ENCODE results near the gene AFG1L.
"Not testable (repeated sequence)": the region's sequence is repeated elsewhere in the genome, so short reads cannot be mapped to it uniquely, and the experiment has no call there.

The AFG1L gene

DNA sequence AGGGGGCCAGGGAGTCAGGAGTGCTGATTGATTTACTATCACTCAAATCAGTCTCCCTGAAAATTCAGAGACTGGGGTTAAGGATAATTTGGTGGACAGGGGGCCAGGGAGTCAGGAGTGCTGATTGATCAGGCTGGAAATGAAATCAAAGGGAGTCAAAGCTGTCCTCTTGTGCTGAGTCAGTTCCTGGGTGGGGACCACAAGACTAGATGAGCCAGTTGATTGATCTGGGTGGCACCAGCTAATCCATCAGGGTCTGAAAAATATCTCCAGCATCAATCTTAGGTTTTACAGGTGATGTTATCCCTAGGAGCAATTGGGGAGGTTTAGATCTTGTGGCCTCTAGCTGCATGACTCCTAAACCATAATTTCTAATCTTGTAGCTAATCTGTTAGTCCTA lies 6.1 kb upstream of the AFG1L start:
- no peak for DNase-seq (ENCODE audit: low read depth, low spot score)

DNA sequence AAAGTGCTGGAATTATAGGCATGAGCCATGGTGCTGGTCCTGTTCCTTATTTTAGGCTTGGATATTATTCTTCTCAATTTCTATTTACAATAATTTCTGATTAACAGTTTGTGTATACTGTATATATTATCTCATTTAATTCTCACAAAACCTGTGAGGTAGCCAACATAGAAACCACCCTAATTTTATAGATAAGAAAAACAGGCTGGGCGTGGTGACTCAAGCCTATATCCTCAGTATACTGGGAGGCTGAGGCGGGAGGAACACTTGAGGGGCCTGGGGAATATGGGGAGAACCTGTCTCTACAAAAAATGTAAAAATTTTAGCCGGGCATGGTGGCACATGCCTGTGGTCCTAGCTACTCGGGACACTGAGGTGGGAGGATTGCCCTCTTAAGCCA lies 3.8 kb upstream of the AFG1L start:
- DNase-seq (ENCODE audit: low read depth, low spot score): no peak

DNA sequence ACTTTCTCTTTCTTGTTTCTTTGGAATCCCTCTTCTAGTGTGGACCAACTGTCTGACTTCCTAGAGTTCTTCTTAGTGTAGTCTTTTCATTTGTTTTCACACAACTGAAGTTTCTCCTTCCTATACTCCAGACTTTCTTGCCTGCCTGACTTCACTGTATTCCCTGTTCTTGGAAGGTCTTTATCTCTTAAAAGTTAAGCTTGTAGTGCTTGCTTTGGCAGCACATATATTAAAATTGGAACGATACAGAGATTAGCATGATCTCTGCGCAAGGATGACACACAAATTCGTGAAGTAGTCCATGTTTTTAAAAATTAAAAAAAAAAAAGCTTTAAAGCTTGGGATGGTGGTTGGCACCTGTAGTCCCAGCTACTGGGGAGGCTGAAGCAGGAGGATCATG lies 2.3 kb upstream of the AFG1L start:
- not testable (repeated sequence) for DNase-seq (ENCODE audit: low read depth, low spot score)

DNA sequence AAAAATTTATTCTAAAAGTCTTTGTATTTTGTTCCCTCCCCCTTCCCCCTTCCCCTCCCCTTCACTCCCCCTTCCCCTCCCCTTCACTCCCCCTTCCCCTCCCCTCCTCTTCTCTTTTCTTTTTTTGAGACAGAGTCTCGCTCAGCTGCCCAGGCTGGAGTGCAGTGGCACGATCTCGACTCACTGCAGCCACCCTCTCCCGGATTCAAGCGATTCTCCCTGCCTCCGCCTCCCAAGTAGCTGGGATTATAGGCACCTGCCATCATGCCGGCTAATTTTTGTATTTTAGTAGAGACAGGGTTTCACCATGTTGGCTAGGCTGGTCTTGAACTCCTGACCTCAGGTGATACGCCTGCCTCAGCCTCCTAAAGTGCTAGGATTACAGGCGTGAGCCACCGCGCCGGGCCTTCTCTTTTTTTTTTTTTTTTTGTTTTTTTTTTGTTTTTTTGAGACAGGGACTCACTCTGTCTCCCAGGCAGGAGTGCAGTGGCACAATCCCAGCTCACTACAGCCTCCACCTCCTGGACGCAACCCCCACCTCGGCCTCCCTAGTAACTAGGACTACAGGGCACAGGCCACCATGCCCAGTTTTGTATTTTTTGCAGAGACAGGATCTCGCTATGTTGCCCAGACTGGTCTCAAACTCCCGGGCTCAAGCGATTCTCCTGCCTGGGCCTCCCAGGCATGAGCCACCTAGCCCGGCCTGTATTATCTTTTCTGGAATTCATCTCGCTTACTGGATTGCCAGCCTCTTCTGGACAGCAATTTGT lies 1.1 kb upstream of the AFG1L start:
- DNase-seq (ENCODE audit: low read depth, low spot score): no peak

DNA sequence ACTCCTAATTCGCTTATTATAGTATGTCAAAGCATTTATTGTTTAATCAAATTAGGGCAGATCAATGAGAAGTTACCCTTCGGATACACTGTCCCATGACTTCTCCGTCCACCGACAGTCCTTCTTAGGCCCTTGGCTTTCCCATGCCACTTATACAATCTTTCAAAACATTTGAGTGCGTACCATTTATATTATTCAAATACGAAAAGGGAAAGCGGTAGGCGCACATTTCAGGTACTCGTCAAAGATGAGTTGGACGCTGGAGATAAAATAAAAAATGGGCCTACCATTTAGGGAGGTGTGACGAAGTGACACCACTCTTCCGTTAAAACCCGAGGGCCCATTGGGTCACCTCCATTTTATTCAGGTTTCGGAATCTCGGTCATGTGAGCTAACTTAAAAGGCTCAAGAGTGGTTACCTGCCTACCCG lies 542 bp upstream of the AFG1L start:
- no peak for DNase-seq (ENCODE audit: low read depth, low spot score)

DNA sequence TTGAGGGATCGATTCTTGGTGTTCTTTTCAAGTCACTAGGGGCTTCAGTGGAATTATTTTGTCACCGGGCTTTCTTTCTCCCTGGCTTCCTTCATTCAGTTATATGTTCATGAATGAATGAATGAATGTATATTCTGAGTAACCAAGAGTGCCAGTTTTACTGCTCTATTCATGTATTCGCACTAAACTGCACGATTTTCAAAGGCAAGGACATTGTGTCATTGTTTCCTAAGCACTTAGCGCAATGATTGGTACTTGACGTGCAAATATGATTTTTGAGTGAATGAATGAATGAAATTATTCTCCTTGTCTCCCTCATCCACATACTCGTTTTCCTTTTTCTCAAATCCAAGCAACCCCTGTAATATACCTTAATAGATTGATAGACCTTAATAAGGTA lies 822 bp downstream of the AFG1L start:
- DNase-seq (ENCODE audit: low read depth, low spot score): no peak

DNA sequence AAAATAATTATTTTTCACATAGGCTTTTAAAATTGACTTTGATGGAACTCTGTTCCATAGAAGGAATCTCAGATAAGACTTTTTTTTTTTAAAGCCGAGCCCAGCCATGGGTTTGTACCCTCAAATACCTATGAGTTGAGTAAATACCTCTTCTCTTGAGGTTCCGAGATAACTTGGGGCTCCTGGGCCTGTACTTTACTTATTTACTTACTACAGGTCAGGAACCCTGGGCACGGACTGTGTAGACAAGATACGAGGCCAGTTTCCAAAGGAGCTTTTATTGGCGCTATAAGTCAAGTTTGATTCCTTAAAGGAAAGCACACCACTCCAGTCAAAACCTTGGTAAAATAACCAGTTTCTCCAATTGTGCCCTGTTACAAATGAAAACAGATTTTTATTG lies 7.5 kb downstream of the AFG1L start:
- no peak for DNase-seq (ENCODE audit: low read depth, low spot score)

DNA sequence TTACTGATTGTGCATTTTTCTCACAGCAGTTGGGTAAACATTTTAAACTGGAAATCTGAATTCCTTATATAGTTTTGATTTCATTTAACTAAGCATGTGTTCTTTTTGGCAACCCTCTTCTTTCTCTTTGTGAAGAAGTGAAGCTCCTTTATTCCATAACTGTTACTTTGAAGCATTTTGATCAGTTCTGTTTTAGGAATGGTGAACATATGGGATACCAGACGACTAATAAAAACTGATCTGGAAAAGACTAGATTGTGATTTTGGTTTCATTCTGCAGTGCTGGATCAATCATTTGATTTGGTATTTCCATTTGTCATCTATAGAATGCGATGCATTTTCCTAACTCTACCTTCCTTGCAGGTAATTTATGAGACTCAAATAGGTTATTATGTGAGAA lies 9.8 kb downstream of the AFG1L start:
- no peak for DNase-seq (ENCODE audit: low read depth, low spot score)

DNA sequence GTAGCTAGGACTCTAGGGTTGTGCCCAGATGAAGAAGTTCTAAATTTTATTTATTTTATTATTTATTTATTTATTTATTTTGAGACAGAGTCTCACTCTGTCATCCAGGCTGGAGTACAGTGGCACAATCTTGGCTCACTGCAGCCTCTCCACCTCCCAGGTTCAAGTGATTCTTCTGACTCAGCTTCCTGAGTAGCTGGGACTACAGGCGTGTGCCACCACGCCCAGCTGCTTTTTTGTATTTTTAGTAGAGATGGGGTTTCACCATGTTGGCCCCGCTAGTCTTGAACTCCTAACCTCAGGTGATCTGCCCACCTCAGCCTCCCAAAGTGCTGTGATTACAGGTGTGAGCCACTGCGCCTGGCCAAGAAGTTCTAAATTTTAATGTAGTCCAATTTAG lies 13.8 kb downstream of the AFG1L start:
- DNase-seq (ENCODE audit: low read depth, low spot score): not testable (repeated sequence)

DNA sequence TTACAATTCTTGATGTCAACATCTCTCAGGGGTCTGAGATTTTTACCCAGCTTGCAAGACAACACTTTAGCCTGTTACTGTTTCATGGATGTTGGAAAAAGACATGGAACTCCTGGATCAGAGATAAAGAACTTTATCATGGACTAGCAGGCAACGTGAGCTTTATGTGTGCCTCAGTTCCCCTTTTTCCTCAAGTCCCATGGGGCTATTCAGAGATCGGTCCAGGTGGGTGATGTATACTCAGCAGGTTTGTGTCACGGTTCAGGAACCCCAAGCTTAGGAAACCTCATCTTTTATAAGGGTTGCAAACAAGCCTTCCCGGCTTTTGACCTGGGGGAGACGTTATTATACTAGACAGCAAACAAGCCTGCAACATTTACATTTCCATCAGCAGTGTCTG lies 15.0 kb downstream of the AFG1L start:
- no peak for DNase-seq (ENCODE audit: low read depth, low spot score)

DNA sequence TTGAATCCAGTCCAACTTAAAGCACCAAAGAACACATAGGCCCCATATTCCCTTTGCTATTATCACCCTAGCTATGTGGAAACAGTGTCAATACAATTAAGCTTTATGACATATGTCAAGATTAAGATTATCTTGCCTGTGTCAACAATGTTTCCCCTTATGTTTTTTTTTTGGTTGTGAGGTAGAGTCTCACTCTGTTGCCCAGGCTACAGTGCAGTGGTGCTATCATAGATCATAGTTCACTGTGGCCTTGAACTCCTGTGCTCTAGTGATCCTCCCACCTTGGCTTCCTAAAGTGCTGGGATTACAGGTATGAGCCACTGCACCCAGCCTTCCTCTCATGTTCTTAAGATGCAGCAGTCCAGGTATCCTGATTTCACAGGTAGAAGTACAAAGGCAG lies 17.8 kb downstream of the AFG1L start:
- DNase-seq (ENCODE audit: low read depth, low spot score): no peak

DNA sequence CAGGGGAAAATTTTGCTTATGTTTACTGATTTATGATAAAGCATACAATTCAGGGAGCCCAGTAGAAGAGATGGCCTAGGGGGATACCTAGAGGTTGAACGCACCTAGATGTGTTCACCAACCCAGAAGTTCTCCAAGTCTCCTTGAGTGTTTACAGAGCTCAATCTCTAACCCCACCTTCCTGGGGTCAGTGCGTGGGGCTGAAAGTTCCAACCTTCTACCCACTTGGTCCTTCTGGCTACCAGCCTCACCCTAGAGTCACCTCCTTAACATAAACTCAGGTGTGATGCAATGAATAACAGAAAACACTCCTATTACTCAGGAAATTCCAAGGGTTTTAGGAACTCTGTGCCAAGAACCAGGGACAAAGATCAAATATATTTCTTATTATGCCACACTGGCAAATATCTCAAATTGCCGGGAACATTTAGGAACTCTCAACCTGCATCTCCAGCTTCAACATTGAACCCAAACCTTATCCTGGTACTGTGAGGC lies 26.4 kb downstream of the AFG1L start:
- no peak for DNase-seq (ENCODE audit: low read depth, low spot score)

DNA sequence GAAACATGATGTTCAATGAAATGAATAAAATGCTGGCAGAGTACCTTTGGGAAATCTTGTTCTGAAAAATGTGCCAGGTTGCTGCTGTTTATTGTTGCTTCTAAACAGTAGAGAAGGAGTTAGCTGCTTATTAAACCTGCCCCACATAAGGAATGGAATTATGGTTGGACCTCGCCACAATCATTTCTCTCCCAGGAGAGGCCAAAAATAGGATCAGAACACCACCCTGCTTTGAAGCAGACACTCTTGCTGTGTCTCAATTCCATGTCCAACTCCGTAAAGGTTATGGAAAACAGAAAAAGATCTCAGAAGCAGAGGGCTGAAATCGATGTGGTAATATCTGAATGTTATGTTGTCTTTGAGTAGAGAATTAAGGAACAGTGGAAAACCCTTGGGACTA lies 27.9 kb downstream of the AFG1L start:
- no peak for DNase-seq (ENCODE audit: low read depth, low spot score)

DNA sequence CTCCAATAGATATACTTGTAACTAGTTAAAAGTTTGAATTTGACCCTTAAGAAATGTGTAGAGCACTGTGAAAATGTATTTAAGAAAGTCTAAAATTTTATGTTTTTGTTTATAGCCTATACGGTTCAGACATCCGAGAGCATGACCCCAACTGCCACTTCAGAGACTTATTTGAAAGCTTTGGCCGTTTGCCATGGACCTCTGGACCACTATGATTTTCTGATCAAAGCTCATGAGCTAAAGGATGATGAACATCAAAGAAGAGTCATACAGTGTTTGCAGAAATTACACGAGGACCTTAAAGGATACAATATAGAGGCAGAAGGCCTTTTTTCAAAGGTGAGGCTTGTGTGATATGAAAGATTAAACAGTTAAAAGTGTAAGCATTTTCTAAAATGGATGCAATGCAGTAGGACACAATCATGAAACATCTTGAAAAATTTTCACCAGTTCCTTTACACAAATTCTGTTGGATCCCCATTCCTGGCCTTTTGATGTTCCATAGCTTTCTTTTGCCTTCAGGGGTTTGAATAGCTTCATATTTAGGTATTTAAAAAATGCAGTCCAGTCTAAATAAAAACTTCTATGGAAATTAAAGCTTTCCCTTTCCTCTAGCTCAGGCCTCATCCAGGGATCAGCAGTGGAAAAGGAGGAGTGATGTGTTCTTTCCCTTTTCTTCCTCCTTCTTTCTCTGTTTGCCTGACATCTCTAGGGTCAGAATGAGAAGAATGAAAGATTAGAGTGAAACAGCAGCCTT lies 29.0 kb downstream of the AFG1L start:
- DNase-seq (ENCODE audit: low read depth, low spot score): no peak

DNA sequence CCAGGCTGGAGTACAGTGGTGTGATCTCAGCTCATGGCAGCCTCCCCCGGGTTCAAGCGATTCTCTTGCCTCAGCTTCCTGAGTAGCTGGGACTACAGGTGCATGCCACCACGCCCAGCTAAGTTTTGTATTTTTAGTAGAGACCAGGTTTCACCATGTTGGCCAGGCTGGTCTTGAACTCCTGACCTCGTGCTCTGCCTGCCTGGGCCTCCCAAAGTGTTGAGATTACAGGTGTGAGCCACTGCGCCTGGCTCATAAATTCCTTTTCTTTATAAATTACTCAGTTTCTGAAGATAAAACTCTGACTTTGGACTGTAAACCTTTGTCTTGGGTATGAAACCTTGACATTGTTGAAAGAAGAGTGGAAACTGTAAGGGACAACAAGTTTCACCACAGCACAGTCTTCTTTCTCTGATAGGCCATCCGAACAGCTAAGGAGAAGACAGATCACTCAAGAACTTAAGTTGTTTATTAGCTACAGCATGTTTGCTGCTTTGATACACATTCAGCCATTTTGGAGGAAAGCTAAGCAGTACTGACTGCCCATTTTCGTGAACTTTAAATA lies 35.4 kb downstream of the AFG1L start:
- DNase-seq (ENCODE audit: low read depth, low spot score): not testable (repeated sequence)

DNA sequence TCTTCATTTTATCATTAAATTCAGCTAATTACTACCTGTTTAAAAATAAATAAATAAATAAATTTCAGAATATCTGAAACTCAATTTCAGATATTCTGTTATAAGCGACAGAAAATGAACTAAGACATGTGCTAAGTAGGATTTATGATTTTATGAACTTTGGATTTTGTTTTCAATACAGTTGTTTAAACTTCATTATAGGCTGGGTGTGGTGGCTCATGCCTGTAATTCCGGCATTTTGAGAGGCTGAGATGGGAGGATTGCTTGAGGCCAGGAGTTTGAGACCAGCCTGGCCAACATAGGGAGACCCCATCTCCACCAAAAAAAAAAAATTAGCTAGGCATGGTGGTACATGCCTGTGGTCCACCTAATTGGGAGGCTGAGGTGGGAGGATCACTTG lies 36.0 kb downstream of the AFG1L start:
- no peak for DNase-seq (ENCODE audit: low read depth, low spot score)

DNA sequence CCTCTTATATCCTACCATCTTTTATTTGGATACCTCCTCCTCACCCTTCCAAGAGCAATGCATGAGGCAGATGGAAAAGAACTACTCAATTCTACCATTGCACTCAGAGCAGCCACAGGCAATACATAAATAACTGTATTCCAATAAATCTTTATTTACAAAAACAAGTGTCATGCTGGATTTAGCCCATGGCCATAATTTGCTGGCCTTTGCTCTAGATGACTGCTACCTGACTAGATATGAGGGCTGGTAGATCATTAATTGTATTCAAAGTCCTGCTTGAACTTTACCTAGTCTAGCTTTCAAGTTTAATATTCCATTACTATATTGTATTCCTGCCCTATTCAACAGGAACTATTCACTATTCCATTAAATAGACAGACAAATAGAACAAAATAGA lies 37.1 kb downstream of the AFG1L start:
- DNase-seq (ENCODE audit: low read depth, low spot score): no peak

DNA sequence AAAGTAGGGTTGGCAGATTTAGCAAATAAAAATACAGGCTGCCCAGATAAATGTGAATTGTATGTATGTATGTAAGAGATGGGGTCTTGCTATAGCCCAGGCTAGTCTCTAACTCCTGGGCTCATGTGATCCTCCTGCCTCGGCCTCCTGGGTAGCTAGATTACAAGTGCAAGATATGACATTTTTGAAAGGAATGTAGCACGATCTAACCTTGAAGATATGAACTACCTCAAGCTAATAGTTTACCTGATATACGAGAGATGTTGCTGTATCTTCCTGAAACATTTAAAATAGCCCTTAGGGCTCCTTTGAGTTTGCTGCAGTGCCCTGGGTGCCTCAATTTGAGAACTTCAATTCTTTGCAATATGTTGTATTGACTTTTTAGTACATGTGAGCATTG lies 42.1 kb downstream of the AFG1L start:
- no peak for DNase-seq (ENCODE audit: low read depth, low spot score)

DNA sequence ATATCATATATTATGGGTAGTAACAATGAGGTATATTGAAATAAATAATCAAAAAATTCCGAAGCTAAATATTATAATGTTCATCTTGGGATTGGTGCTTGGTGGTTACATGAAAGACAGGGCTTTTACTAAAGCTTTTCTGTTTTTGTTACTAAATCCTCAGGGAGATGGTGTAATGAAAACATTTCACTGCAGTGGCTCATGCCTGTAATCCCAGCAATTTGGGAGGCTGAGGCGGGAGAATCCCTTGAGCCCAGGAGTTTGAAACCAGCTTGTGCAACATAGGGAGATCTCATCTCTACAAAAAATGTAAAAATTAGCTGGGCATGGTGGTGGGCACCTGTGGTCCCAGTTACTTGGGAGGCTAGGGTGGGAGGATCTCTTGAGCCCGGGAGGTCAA lies 42.9 kb downstream of the AFG1L start:
- no peak for DNase-seq (ENCODE audit: low read depth, low spot score)

DNA sequence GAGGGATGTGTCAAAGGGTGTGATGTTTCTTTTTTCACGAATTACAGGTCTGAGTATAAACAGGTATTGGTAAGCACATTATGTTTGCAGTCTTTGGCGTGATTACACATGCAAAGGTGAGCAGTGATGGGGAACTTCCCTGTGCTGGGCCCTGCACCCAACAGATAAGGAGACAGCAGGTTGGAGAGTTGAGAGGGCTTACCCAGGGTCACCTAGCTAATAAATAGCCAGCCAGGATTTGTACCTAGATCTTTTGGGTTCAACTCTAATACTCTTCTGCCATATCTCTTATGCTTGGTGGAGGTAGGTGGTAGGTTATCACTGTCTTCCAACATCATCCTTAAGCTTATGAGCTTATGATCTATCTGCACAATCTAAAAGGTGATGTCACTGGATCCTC lies 46.5 kb downstream of the AFG1L start:
- DNase-seq (ENCODE audit: low read depth, low spot score): no peak

DNA sequence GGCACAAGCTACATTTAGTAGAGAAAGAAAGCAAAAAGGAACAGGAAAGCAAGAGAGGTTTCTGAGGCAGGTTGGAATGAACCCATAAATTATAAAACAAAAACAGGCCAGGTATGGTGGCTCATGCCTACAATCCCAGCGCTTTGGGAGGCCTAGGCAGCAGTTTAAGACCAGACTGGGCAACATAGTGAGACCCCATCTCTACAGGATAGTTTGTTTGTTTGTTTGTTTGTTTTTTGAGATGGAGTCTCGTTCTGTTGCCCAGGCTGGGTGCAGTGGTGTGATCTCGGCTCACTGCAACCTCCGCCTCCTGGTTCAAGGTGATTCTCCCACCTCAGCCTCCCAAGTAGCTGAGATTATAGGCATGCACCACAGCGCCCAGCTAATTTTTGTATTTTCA lies 49.0 kb downstream of the AFG1L start:
- DNase-seq (ENCODE audit: low read depth, low spot score): no peak

DNA sequence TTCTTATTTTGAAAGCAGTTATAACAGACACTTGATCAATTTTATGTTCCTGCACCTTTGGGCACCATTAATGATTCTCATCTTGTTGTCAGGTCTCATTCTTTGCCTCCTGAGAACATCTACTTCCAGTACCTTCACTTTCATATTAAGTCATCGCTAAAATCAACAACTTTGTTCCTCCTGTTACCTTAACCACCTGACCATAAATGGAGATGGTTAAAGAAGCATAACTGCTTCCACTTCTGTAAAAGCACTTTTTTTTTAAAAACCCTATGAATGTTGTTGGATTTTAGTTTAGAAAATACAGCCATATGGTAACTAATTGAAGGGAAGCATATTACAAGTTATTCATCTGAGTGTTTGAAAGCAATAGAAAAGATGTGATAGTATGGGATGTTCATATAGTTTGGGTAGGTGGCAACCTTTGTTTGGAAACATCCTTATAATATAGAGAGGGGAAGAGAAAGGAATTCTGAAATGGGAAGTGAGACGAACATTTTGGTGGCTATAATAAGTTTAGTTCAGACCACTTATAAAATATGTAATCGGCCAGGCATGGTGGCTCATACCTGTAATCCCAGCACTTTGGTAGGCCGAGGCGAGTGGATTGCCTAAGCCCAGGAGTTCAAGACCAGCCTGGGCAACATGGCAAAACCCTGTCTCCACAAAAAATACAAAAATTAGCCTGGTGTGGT lies 53.9 kb downstream of the AFG1L start:
- DNase-seq (ENCODE audit: low read depth, low spot score): no peak

Data from ELF-1 (cell line).